Measurements from ENCODE around the gene CHTF18.

The CHTF18 gene

DNA sequence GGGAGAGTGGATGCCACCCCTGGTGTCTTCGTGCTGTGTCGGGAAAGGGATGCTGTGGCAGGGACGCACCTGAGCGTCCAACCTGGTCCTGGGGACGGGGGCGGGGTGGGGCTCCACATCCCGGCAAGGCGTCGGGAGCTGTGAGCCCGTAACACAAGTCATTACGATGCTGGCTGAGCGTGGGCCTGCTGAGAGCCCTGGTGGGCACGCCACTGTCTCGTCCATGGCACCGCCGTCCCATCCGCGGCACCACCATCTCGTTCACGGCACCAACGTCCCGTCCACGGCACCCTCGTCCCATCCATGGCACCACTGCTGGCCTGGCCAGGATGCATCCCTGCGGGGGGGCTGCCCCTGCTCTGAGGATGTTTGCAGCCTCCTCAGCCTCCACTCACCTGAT, 36.2 kb downstream of the CHTF18 start:
- no peak overlapping the region for H3K27ac ChIP-seq (ENCODE audit: low read depth, low read length)
- H3K9me3 ChIP-seq (ENCODE audit: control insufficient read depth, insufficient read depth, low read length), result no peaks in the 10 kb centered on the region
- no peaks in the 10 kb centered on the region for H3K36me3 ChIP-seq (ENCODE audit: control insufficient read depth, insufficient read depth, low read length)
- H3K4me3 ChIP-seq (ENCODE audit: low read depth, low read length), result no peak overlapping the region
- H3K4me1 ChIP-seq (ENCODE audit: control insufficient read depth, insufficient read depth, low read length), result no peaks in the 10 kb centered on the region
- H3K27me3 ChIP-seq (ENCODE audit: control insufficient read depth, insufficient read depth, low read length), result no peaks in the 10 kb centered on the region
- H3K9ac ChIP-seq (ENCODE audit: low read depth, low read length), result no peak overlapping the region

DNA sequence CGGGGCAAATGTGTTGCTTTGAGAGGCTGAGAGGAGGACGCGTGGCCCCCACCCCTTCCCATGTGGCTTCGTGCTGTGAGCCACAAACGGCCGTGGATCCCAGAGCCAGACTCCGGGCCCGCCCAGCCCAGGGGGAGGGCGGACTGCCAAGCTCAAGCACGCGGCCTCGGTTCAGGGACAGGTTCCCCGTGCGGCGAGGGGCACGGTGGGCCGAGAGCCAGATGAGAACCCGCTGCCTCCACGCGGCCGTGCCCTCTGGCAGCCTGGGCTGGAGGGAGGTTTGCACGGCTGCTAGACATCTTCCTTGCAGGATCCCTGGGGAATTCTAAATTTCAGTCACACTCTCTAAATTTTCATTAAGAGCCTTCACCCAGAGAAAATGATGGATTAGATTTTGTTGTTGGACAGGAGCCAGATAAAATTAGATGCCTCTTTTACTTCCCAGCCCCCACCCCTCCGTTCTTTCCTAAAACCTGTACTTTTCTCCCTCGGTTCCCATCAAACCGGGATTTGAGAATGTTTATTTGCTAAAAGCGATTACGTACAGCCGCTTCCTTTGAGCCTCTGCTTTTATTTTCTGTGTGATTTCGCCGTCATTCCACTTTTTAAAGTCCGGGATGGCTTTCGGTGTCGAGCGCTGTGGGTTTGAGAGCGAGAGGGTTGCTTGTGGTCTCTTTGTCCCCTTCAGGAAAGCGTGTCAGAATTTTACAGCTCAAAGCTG, 37.1 kb downstream of the CHTF18 start:
- no peak overlapping the region for H3K27ac ChIP-seq (ENCODE audit: low read depth, low read length)
- H3K4me3 ChIP-seq (ENCODE audit: low read depth, low read length), result no peak overlapping the region

DNA sequence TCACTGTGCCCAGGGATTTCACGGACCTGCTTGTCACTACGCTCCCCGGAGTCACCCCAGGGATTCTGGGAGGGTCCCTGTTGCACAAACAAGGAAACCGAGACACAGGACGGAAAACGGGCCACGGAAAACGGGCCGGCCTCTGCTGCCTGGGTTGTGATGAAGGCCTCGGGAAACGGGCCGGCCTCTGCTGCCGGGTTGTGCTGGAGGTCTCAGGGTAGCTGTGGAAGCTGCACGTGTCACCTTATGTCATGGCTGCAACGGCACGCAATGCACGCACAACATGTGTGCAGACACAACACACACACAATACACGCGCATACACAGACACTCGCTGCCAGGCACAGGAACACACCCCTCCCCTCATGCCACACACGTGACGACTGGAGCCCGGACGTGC, 39.1 kb downstream of the CHTF18 start:
- Histone ChIP-seq H3K27ac (ENCODE audit: low read depth, low read length) (no peak overlapping the region), H3K4me3 (ENCODE audit: low read depth, low read length) (no peak overlapping the region), H3K27me3 (ENCODE audit: control insufficient read depth, insufficient read depth, low read length) (no peaks in the 10 kb centered on the region), H3K4me1 (ENCODE audit: control insufficient read depth, insufficient read depth, low read length) (no peaks in the 10 kb centered on the region), H3K36me3 (ENCODE audit: control insufficient read depth, insufficient read depth, low read length) (no peaks in the 10 kb centered on the region), H3K9ac (ENCODE audit: low read depth, low read length) (no peak overlapping the region), H3K9me3 (ENCODE audit: control insufficient read depth, insufficient read depth, low read length) (no peaks in the 10 kb centered on the region)

More for the DNA sequence above, 37.1 kb downstream of the CHTF18 start:
- Histone ChIP-seq H3K27me3 (ENCODE audit: control insufficient read depth, insufficient read depth, low read length) (no peaks in the 10 kb centered on the region), H3K9ac (ENCODE audit: low read depth, low read length) (no peak overlapping the region), H3K36me3 (ENCODE audit: control insufficient read depth, insufficient read depth, low read length) (no peaks in the 10 kb centered on the region), H3K4me1 (ENCODE audit: control insufficient read depth, insufficient read depth, low read length) (no peaks in the 10 kb centered on the region), H3K9me3 (ENCODE audit: control insufficient read depth, insufficient read depth, low read length) (no peaks in the 10 kb centered on the region)

DNA sequence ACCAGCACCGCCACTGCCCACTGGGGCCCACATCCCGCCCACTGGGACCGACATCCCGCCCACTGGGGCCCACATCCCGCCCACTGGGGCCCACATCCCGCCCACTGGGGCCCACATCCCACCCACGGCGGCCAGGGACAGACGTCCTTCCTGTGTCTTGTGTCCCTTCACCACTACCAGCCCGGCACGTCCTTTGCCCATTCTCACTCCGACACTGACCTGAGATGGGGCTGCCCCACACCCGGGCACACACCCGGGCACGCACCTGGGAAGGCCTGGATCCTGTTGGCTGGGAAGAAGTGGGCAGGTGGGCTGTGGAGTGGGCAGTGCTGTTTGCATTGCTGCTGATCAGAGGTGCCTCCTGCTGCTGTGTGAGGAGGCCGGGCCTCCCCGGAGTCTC, 40.5 kb downstream of the CHTF18 start:
- Histone ChIP-seq H3K4me1 (ENCODE audit: control insufficient read depth, insufficient read depth, low read length) (no peaks in the 10 kb centered on the region), H3K27ac (ENCODE audit: low read depth, low read length) (no peak overlapping the region), H3K4me3 (ENCODE audit: low read depth, low read length) (no peak overlapping the region), H3K27me3 (ENCODE audit: control insufficient read depth, insufficient read depth, low read length) (no peaks in the 10 kb centered on the region), H3K9me3 (ENCODE audit: control insufficient read depth, insufficient read depth, low read length) (no peaks in the 10 kb centered on the region), H3K9ac (ENCODE audit: low read depth, low read length) (no peak overlapping the region), H3K36me3 (ENCODE audit: control insufficient read depth, insufficient read depth, low read length) (no peaks in the 10 kb centered on the region)

DNA sequence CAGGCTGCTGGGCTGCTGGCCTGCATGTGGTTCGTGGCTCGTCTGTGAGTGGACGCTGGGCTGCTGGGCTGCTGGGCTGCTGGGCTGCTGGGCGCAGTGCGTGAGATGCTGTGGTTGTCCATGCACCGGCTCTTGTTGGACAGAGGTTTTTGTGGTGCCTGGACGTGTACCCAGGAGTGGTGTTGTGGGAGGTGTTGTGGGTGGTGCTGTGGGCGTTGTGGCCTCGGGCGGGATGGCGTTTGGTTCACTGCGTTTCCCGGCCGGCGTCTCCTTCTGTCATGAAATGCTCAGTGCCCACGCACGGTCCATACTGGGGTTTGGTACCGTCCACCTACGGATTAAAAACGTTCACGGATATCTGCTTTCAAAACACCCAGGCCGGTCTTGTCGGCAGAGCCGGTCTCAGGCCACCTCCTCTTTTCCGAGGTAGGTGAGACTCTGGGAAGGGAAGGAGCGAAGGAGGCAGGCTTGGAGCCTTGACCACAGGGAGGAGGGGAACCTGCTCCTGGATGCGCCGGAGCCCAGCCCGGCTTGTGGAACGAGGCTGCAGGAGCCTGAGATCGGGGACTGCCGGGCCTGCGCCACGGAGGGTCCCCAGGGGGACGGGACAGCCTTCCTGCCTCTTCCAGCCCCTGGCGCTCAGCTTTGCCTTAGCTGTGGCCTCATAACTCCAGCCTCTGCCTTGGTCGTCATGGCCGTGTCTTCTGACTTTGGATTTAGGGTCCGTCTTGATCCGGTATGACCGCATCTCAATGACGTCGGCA, 41.9 kb downstream of the CHTF18 start:
- H3K9ac ChIP-seq (ENCODE audit: low read depth, low read length), result no peak overlapping the region
- no peak overlapping the region for H3K4me3 ChIP-seq (ENCODE audit: low read depth, low read length)
- no peaks in the 10 kb centered on the region for H3K4me1 ChIP-seq (ENCODE audit: control insufficient read depth, insufficient read depth, low read length)
- H3K27me3 ChIP-seq (ENCODE audit: control insufficient read depth, insufficient read depth, low read length), result no peaks in the 10 kb centered on the region
- H3K36me3 ChIP-seq (ENCODE audit: control insufficient read depth, insufficient read depth, low read length), result no peaks in the 10 kb centered on the region
- no peak overlapping the region for H3K27ac ChIP-seq (ENCODE audit: low read depth, low read length)
- H3K9me3 ChIP-seq (ENCODE audit: control insufficient read depth, insufficient read depth, low read length), result no peaks in the 10 kb centered on the region

DNA sequence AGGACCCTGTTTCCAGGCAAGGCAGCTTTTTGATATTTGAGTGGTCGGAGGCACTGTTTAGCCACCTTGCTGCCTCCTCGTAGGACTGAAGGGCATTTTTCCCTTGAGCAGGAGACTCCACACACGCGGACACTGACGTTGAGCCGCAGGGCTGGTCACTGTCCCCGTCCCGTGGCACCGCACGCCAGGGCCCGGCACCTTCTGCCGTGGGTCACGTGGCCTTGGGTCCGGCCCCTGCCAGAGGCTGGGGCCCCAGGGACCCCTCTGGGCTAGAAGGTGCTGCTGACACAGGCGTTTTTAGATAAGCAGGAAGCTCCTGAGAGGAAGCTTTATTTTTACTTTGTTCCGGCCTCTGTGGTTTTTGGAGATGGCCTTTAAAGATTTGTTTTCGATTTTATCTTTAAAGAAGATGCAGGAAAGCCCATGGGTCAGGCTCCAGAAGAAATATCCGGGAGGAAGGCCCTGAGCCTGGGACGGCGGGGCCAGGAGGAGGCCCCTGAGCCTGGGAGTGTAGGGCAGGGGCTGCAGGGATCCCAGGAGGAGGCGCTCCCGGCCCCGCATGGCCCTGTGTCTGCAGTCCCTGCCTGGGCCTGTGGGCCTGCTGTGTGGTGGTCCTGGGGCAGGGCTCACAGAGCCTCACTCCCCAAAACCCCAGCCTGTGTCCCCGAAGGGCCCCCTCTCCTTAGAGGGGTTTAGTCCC, 42.6 kb downstream of the CHTF18 start:
- no peaks in the 10 kb centered on the region for H3K27me3 ChIP-seq (ENCODE audit: control insufficient read depth, insufficient read depth, low read length)
- no peaks in the 10 kb centered on the region for H3K4me1 ChIP-seq (ENCODE audit: control insufficient read depth, insufficient read depth, low read length)
- H3K4me3 ChIP-seq (ENCODE audit: low read depth, low read length), result no peak overlapping the region
- no peak overlapping the region for H3K9ac ChIP-seq (ENCODE audit: low read depth, low read length)
- 0 out of 2 replicates have a peak, but pooled peaks cover under 1% of the 10 kb centered on the region for H3K9me3 ChIP-seq (ENCODE audit: control insufficient read depth, insufficient read depth, low read length)
- no peak overlapping the region for H3K27ac ChIP-seq (ENCODE audit: low read depth, low read length)
- H3K36me3 ChIP-seq (ENCODE audit: control insufficient read depth, insufficient read depth, low read length), result no peaks in the 10 kb centered on the region

DNA sequence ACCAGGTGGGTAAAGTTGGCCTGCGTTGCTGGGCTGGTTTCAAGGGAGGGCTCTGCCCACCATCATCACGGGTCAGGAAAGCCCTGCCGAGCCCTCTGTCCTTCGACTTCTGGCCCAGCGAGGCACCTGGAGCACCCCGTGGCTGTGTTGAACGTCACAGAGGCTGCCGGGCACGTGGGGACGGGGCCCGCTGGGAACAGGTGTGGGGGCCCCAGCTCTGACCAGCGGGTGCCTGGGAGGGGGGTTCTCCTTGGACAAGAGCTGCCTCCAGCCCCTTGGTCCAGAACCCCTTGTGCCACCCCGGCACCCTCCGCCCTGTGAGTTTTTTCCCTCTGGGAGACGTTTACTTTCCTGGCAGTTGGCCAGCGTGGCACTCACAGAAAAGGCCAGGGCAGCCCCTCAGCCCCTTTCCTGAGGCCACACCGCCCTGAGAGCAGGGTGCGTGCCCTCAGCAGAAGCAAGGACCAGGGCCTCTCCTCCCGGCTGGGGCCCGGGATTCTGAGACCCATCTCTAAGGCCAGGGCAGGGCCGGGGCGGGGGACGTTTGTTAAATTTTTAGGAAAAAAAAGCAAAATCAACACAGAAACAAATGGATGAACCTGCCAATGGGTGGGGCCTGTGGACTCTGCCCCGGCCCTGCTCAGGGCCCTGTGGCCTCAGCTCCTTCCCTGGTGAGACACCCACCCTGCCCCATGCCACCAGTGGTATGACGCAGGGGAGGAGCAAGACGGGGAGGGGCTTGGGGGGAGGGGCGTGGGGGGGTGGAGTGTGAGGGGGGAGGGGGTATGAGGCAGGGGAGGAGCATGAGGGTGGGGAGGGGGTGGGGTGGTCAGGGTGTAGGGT, 43.4 kb downstream of the CHTF18 start:
- H3K4me3 ChIP-seq (ENCODE audit: low read depth, low read length), result no peak overlapping the region
- H3K27me3 ChIP-seq (ENCODE audit: control insufficient read depth, insufficient read depth, low read length), result no peaks in the 10 kb centered on the region
- H3K4me1 ChIP-seq (ENCODE audit: control insufficient read depth, insufficient read depth, low read length), result no peaks in the 10 kb centered on the region

DNA sequence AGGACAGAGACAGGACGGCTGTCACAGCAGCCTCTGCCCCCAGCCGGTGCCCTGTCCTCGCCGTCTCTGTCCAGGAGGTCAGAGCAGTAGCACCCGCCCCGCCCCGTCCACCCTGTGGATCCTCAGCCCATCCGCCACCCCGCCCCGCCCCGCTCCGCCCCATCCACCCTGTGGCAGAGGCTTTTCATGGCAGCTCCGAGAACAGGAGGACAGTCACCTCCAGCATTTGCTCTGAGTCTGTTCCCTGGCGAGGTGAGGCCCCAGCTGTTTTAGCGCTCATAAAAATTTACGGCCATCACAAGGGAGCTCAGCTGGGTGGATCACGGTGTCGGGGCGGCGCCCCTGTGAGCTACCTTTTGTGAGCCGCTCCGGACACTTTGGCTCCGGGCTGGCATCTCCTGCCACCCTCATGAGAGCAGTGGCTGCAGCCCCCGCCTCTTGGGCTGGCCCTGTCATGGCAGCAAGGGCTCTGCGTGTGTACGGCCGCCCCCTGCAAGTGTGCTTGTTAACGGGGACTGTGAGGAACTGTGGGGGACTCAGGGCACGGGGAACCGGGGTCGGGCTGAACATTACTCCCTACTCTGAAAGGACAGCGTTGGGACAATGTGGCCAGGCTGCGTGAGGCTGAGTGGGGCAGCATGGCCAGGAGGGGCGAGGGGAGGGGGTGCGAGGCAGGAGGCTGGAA, 44.4 kb downstream of the CHTF18 start:
- no peak overlapping the region for H3K9ac ChIP-seq (ENCODE audit: low read depth, low read length)
- no peak overlapping the region for H3K4me3 ChIP-seq (ENCODE audit: low read depth, low read length)
- H3K4me1 ChIP-seq (ENCODE audit: control insufficient read depth, insufficient read depth, low read length), result no peaks in the 10 kb centered on the region
- H3K27ac ChIP-seq (ENCODE audit: low read depth, low read length), result no peak overlapping the region
- H3K9me3 ChIP-seq (ENCODE audit: control insufficient read depth, insufficient read depth, low read length), result peaks cover 9% of the 10 kb centered on the region; the same call in 1 of the 2 replicates
- no peaks in the 10 kb centered on the region for H3K36me3 ChIP-seq (ENCODE audit: control insufficient read depth, insufficient read depth, low read length)
- no peaks in the 10 kb centered on the region for H3K27me3 ChIP-seq (ENCODE audit: control insufficient read depth, insufficient read depth, low read length)

More for the DNA sequence above, 43.4 kb downstream of the CHTF18 start:
- no peaks in the 10 kb centered on the region for H3K36me3 ChIP-seq (ENCODE audit: control insufficient read depth, insufficient read depth, low read length)
- no peak overlapping the region for H3K9ac ChIP-seq (ENCODE audit: low read depth, low read length)
- no peak overlapping the region for H3K27ac ChIP-seq (ENCODE audit: low read depth, low read length)
- H3K9me3 ChIP-seq (ENCODE audit: control insufficient read depth, insufficient read depth, low read length), result peaks cover 7% of the 10 kb centered on the region; the same call in 1 of the 2 replicates

DNA sequence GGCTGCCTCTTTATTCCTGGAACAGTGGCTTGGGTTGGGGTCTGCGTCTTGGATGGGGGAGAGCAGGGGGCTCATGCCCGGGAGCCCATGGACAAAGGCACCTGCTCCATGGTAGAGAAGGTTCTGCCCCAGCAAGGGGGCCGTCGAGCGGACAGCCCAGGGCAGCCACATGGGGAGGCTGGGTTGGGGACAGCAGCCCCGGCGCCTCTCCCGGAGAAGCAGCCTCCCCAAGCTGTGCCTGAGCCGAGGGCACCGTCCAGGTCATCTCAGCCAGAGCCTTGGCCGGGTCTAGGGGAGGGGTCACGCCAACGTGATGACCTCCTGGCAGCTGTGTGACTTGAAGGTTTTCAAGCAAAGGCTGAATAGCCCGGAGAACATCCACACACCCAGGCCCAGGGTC, 45.0 kb downstream of the CHTF18 start:
- no peak overlapping the region for H3K27ac ChIP-seq (ENCODE audit: low read depth, low read length)
- H3K4me3 ChIP-seq (ENCODE audit: low read depth, low read length), result no peak overlapping the region
- no peaks in the 10 kb centered on the region for H3K36me3 ChIP-seq (ENCODE audit: control insufficient read depth, insufficient read depth, low read length)
- H3K27me3 ChIP-seq (ENCODE audit: control insufficient read depth, insufficient read depth, low read length), result no peaks in the 10 kb centered on the region
- H3K9ac ChIP-seq (ENCODE audit: low read depth, low read length), result no peak overlapping the region
- H3K4me1 ChIP-seq (ENCODE audit: control insufficient read depth, insufficient read depth, low read length), result no peaks in the 10 kb centered on the region
- H3K9me3 ChIP-seq (ENCODE audit: control insufficient read depth, insufficient read depth, low read length), result peaks cover 9% of the 10 kb centered on the region; the same call in 1 of the 2 replicates

DNA sequence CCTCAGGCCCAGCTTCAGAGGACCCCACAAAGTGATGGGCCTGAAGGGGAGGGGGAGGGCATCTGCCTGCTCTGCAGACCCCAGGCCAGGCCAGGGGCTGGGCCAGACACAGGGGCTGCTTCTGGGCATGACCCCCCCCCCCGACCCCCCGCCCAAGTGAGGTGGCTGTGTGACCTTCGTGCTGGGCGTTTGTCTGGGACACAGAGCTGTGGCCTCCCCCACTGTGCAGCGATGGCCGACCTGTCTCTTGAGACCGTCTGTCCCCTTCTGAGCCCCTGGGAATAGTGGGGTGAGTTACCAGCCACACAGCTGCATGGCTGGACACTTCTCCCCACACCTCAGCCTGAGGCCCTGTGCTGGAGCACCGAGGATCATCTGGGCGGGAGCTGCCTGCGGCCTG, 47.0 kb downstream of the CHTF18 start:
- H3K36me3 ChIP-seq (ENCODE audit: control insufficient read depth, insufficient read depth, low read length), result no peaks in the 10 kb centered on the region
- no peak overlapping the region for H3K9ac ChIP-seq (ENCODE audit: low read depth, low read length)
- no peak overlapping the region for H3K4me3 ChIP-seq (ENCODE audit: low read depth, low read length)
- H3K9me3 ChIP-seq (ENCODE audit: control insufficient read depth, insufficient read depth, low read length), result peaks cover 9% of the 10 kb centered on the region; the same call in 1 of the 2 replicates
- H3K27ac ChIP-seq (ENCODE audit: low read depth, low read length), result no peak overlapping the region
- no peaks in the 10 kb centered on the region for H3K4me1 ChIP-seq (ENCODE audit: control insufficient read depth, insufficient read depth, low read length)
- no peaks in the 10 kb centered on the region for H3K27me3 ChIP-seq (ENCODE audit: control insufficient read depth, insufficient read depth, low read length)

Measured in HUES48 (cell line).